NCI-H774 (cell line): ENCODE data around the gene RFTN1.

Source experiments
- DNase-seq: peaks from one replicate; lab custom pipeline; 2025; lab: John Stamatoyannopoulos, UW

The RFTN1 gene

GRCh38 chr3:16377847-16378302 is 135.6 kb downstream of the RFTN1 start:
- DNase-seq, result peak; percentile 12

- DNase-seq, result peak; percentile 75
These were observed 136.3 kb downstream of the RFTN1 start for GRCh38 chr3:16377196-16377595.

DNA sequence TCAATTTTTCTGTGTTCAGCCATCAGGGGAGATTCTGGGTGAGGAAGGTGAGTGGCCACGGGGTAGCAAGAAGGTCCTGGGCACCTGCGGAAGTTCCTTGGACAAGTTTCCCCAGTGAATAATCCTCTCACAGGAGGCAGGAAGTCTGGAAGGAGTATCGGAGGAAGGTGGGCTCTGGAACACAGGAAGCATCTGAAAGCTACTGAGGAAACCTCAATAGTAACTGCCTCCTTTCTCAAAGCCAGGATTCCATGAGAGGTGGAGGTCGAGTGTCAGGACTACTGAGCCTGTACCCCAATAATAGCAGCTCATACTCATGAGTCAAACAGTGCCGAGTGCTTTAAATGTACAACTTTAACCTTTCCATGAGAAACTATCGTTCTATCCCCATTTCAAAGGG is 137.6 kb downstream of the RFTN1 start:
- DNase-seq, result no peak

DNA sequence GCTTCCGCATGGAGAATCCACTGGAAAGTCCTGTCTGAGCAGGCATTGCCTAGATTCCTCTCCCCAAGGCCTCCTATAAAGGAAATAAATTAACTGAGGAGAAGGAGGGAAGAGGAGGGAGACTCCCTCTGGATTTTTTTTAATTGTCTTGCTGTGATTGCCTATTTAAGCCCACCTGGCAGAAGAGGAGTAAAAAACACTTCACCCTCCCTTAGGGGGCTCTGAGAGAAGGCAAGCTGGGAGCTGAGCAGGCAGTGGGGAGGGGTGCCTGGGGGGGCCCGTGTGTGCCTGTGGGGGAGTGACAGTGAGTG is 138.6 kb downstream of the RFTN1 start:
- no peak for DNase-seq

GRCh38 chr3:16374047-16374934 is 139.2 kb downstream of the RFTN1 start:
- no peak for DNase-seq

- no peak for DNase-seq
These were observed 140.1 kb downstream of the RFTN1 start for GRCh38 chr3:16373341-16373946.

GRCh38 chr3:16372362-16373292 is 140.9 kb downstream of the RFTN1 start:
- DNase-seq, result no peak

DNA sequence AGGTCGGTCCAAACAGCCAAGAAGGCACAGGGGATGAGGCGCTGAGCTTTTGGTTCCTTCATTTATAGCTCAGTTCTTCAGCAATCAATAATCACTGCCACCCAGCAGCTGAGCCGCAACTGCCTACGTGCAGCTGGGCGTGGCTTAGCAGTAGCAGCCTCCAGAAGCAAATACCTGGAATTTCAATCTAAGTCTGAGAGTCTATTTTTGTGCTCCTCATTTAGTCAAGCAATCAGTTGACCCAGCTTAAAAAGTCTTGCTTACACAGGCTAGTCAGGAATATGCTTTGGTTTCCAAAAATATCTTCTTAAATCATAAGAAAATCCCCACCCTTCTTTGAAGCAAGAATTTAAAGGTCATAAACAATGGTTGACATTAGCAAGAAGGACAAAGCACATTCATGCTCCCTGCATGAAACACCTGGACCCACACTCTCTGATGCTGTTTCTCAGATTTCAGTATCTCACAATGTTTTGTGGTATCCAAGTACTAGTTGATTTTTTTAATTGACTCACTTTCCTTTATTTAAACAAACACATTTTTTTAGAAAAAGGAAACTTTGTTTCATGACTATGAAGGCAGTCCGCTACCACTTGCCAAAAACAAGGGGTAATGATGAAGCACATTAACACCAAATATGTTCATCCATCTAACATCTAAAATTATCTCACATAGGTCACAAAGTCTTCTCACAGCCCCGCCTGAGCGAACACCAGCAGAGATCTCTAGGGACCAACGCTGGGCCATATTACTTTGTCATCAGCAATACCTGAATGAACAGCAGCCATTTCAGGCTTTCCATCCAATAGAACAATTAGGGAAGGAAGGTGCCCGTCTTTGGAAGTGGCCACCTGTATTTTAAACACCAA is 142.4 kb downstream of the RFTN1 start:
- DNase-seq, result peak; percentile 5

DNA sequence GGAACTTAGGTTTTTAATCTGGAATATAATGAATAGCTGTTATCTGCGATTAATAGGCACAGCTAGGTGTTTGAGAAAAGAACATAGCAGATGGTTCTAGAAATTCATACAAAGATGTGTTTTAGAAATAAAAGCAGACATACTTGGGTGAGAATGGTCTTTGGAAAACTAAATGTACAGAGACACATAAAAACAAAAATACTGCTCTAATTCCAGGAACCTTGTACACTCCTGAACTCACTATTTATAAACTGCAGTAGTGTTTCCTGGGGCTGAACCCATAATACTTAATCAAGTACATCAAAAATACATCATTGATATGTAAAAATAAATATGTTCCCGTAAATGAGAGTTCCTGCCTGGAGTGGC is 143.0 kb downstream of the RFTN1 start:
- no peak for DNase-seq

DNA sequence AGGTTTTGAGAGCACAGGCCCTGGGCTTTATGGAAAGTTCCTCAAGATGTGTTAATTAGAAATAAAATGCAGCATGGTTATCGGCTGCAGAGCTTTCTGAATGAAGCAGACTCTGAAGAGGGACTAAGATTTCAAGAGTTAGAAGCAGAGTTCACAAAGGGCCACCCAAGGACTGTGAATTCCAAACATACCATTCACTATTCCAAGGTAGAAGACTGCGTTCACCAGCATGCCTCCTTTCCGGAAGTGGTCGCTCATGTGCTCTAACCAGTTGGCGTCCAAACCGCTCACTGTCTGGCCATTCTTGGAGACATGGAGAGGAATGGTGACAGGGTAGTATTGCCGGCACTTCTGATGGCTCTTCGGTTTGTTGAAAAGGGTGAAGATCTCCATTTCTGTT is 143.6 kb downstream of the RFTN1 start:
- DNase-seq, result no peak

- no peak for DNase-seq
These were observed 144.2 kb downstream of the RFTN1 start for GRCh38 chr3:16369276-16369675.

DNA sequence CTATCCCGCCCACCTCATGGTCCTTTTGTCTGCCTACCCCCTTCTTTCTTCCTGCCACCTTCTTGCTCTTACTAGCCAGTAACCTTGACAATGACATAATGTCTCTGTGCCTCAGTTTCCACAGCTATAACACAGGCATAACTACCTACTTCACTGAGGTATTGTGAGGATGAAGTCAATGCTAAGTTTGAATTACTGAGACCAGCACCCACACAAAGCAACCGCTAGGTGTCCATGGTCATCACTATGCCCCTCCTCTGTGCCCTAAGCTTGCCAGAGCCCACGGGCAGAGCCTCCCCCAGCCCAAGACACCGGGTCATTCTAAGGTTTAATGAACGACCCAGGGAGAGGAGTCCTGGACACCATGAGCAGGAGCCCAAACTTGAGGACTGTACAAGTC is 146.9 kb downstream of the RFTN1 start:
- DNase-seq, result no peak

GRCh38 chr3:16365491-16366128 is 147.9 kb downstream of the RFTN1 start:
- no peak for DNase-seq

DNA sequence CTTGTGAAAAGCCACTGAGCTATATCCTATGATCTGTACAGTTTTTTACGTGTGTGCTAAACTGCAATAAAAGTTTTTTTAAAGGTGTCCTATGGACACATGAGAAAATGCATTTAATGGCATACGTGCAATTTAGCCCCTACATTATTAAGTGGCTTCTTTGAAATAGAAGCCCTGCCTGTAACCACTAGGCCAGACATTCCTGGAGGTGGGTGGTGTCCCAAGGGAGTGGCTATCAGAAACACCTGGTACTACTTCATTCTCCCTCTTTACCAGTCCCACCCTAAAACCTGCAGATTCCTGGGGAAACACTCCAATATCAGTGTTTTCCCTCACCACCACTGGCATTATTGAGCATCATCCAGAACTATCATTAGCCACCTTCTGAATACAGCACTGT is 148.5 kb downstream of the RFTN1 start:
- no peak for DNase-seq

DNA sequence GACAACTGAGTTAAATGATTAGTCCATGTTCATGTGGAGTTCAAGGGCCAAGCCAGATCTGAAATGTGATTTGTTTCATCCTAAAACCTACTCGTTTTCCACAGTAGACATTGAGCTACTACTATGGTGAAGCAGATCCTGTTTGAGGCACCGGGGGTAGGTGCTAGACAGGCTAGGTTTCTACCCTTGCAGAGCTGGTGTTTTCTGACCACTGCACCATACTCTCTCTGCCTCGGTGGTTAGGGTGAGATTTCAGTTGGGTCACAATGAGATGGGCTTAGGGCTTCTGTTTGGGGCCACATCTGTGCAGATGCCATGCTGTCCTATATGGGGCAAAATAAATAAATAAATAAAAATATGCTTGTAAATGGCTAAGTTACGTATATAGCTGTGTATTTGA is 149.2 kb downstream of the RFTN1 start:
- no peak for DNase-seq

- DNase-seq, result no peak
These were observed 149.9 kb downstream of the RFTN1 start for GRCh38 chr3:16363636-16364035.

DNA sequence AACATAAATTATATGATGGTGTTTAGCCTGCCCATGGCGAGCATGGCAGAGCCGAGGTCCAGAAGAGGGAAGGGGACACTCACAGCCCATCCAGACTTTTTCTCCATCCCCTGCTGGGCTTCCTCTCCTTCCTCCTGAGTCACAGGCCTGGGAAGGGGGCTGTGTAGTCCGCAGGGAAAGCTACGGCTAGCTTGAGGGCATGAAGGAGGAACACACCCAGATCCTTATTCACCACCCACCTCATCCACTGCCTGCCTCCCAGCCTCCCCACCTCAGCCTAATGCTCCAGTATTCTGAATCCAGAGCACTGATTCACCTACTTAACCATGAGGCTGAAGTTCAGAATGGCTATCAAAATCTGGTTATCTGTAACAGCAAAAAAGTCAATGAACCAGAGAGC is 150.7 kb downstream of the RFTN1 start:
- DNase-seq, result no peak

- DNase-seq, result no peak
These were observed 152.4 kb downstream of the RFTN1 start for GRCh38 chr3:16361087-16361486.

DNA sequence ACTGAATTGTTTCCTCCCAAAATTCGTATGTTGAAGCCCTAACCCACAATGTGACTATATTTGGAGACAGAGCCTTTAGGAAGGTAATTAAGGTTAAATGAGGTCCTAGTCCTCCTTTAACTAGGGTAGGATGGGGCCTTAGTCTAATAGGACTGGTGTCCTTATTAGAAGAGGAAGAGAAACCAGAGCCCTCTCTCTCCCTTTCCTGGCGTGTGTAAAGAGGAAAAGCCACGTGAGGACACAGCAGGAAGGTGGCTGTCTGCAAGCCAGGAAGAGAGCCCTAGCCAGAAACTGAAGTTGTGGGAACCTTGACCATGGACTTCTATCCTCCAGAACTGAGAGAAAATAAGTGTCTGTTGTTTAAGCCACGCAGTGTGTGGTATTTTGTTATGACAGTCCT is 154.2 kb downstream of the RFTN1 start:
- no peak for DNase-seq

DNA sequence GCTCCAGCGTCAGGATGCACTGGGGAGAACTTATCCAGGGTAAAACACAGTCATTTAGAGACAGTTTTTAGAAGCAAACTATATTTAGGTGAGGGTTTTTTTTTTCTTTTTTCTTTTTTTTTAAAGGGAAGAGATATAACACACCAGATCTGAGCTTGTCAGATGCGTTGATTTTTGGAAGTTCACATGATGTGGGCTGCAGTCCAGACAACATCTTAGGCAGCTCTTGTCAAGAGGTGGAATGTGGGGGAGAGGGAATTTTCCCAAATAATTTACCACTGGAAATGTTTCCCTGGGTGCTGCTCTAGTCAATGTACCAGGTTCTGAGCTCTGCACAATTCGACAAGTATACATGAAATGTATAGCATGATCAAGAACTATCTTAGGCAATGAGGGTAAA is 155.2 kb downstream of the RFTN1 start:
- no peak for DNase-seq
